DOHH2 (cell line): ENCODE measurements around the gene MVB12B.

ENCODE experiments used
- EZH2phosphoT487 ChIP-seq: fragments of 200-600 bp; sonication (generic); IDR thresholded peaks from 2 replicates; pipeline ENCODE4 v1.6.1; 2017; ENCODE audit warnings: borderline replicate concordance, mild to moderate bottlenecking, antibody characterized with exemption, low read length, moderate library complexity, mixed read lengths
- TF ChIP-seq, protein P1 (sequence below): fragments of 200-600 bp; sonication (generic); IDR thresholded peaks from one replicate; pipeline ENCODE4 v1.5.1; 2014; ENCODE audit warnings: antibody characterized with exemption, mild to moderate bottlenecking, low read depth, low read length; ENCODE audit not compliant: poor library complexity, severe bottlenecking

DNA sequence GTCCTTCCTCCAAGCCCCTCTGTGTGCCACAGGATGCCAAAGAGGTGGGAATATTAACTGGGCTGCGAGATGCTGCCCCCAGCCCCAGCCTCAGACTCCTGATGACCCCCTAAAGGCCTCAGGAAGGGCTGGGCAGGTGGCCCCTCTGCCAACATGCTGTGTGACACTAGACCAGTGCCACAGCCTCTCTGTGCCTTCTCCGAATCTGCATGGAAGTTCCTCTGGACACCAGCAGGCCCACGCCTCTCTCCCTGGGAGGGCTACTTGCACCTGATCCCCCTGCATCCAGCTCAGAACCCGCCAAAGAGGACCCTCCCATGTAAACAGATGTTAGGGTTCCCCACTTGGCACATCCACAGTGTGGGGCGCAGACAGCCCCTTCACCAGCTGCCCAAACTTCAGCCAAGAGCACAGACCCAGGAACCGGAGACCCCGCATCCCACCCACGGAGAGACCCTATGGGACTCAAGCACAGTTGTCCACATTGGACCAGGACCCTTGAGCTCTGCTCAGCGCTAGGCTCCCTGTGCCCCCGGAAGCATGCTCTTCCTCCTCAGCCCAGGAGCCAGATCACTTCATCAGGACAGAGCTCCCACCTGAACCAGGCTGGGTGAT, 195.5 kb downstream of the MVB12B start:
- TF ChIP-seq, protein P1, sequence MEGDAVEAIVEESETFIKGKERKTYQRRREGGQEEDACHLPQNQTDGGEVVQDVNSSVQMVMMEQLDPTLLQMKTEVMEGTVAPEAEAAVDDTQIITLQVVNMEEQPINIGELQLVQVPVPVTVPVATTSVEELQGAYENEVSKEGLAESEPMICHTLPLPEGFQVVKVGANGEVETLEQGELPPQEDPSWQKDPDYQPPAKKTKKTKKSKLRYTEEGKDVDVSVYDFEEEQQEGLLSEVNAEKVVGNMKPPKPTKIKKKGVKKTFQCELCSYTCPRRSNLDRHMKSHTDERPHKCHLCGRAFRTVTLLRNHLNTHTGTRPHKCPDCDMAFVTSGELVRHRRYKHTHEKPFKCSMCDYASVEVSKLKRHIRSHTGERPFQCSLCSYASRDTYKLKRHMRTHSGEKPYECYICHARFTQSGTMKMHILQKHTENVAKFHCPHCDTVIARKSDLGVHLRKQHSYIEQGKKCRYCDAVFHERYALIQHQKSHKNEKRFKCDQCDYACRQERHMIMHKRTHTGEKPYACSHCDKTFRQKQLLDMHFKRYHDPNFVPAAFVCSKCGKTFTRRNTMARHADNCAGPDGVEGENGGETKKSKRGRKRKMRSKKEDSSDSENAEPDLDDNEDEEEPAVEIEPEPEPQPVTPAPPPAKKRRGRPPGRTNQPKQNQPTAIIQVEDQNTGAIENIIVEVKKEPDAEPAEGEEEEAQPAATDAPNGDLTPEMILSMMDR: no peak
- no peak for TF ChIP-seq EZH2phosphoT487
